Stimulated activated CD4-positive, alpha-beta T cell treated with anti-CD3 and anti-CD28 coated beads, Interleukin-15, amount 100 ng/mL, for 48 hours (primary cell): ENCODE results near the gene CDX1.

ENCODE experiments used
- DNase-seq, 2 donors: peaks; one replicate each; pipeline ENCODE4 v3.0.0-alpha.2; 2020; ENCODE audit warnings: low read depth in 2 of 2

The CDX1 gene

GRCh38 chr5:150146862-150147601, 19.5 kb upstream of the CDX1 start:
- no peak for DNase-seq

GRCh38 chr5:150147670-150148069, 18.9 kb upstream of the CDX1 start:
- no peak for DNase-seq

- no peak for DNase-seq
Observed at GRCh38 chr5:150148117-150148927, 18.3 kb upstream of the CDX1 start.

GRCh38 chr5:150149618-150150017, 17.0 kb upstream of the CDX1 start:
- DNase-seq: no peak

- DNase-seq: no peak
Observed at GRCh38 chr5:150152636-150153462, 13.7 kb upstream of the CDX1 start.

GRCh38 chr5:150153483-150153882, 13.1 kb upstream of the CDX1 start:
- no peak for DNase-seq

GRCh38 chr5:150153957-150154617, 12.5 kb upstream of the CDX1 start:
- DNase-seq: no peak

GRCh38 chr5:150154618-150155128, 11.9 kb upstream of the CDX1 start:
- DNase-seq: no peak

GRCh38 chr5:150155258-150156026, 11.1 kb upstream of the CDX1 start, which contains the start of gene PDGFRB:
TSS of gene PDGFRB (minus strand) at chr5:150155845. CDS start at chr5:150137047, 18,798 bp downstream.
- DNase-seq: no peak

GRCh38 chr5:150156027-150156368, 10.6 kb upstream of the CDX1 start:
- no peak for DNase-seq

- DNase-seq: no peak
Observed at GRCh38 chr5:150156540-150156939, 10.0 kb upstream of the CDX1 start.

GRCh38 chr5:150157168-150157567, 9.4 kb upstream of the CDX1 start:
- DNase-seq: no peak

- no peak for DNase-seq
Observed at GRCh38 chr5:150158170-150158949, 8.2 kb upstream of the CDX1 start.

- DNase-seq: no peak
Observed at GRCh38 chr5:150159031-150159430, 7.5 kb upstream of the CDX1 start.

GRCh38 chr5:150159741-150160179, 6.8 kb upstream of the CDX1 start:
- DNase-seq: no peak

- no peak for DNase-seq
Observed at GRCh38 chr5:150160448-150161081, 6.0 kb upstream of the CDX1 start.

- DNase-seq: peak; percentile 52 to 70
Observed at GRCh38 chr5:150161242-150162141, 5.1 kb upstream of the CDX1 start.

GRCh38 chr5:150162142-150162513, 4.5 kb upstream of the CDX1 start:
- no peak for DNase-seq
